Activated CD8-positive, alpha-beta memory T cell treated with anti-CD3 and anti-CD28 coated beads for 4 hours (primary cell): ENCODE data around the gene GRIP2.

ENCODE experiments used
- DNase-seq, 2 donors: peaks; one replicate each; pipeline ENCODE4 v3.0.0-alpha.2; 2020; ENCODE audit warnings: low read depth in 2 of 2

Gene GRIP2

GRCh38 chr3:14467814-14468620 lies 72.1 kb downstream of the GRIP2 start:
- DNase-seq = no peak

DNA sequence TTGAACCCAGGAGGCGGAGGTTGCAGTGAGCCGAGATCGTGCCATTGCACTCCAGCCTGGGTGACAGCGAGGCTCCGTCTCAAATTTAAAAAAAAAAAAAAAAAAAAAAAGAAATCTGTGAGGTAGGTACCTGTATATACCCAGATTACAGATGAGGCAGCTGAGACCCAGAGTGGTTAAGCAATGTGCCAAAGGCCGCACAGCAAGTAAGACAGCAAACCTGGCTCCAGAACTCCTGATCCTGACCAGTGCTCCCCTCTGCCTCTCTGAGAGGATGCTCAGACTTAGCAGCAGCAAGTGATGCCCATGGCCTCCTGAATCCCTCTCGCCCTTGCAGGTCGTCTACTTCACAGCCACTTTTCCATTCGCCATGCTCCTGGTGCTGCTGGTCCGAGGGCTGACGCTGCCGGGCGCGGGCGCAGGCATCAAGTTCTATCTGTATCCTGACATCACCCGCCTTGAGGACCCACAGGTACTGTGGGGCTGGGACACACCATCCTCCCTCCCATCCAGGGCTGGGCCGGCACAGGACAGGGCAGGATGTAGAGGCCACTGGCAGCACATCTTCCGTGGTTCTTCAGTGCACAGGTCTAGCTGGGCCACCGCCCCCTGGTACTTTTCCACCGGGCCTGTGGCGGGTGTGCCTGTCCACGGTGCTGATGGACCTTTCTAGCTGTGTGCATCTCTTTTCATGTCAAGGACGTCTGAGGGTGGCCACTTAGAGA lies 73.8 kb downstream of the GRIP2 start:
- DNase-seq = no peak

- DNase-seq = no peak
Measured at GRCh38 chr3:14465425-14465824, 74.7 kb downstream of the GRIP2 start.

DNA sequence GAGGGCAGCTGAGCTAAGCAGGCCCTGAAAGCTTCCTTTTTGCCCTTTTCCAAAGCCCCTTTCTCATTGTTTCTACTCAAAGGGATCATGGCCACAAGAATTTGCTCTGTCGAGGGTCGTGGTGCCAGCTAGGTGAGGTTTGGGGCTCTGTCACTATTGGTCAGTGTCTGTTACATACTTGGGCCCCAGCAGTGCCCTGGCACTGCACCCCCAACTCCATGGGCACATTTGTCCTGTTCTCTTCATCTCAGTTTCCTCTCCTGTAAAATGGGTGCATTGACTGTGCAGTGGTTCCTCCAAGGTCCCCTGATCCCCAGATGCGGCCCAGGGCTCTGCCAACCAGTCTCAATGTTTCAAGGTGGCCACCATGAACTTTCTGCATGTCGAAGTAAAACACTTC lies 75.6 kb downstream of the GRIP2 start:
- DNase-seq = no peak

DNA sequence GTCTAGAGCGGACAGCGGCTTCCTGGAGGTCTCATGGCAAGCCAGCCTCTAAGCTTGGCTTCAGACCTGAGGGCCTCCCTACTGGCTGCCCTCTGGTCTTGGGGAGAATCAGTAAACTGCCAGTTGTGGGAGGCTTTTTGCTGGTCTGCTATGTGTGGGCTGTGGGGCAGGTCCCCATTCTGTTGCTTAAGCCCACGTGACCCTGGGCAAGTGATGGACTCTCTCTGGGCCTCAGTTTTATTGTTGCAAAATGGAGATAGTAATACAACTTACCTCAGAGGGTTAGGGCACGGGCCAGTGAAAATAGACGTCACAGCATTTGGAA lies 76.0 kb downstream of the GRIP2 start:
- DNase-seq = no peak

DNA sequence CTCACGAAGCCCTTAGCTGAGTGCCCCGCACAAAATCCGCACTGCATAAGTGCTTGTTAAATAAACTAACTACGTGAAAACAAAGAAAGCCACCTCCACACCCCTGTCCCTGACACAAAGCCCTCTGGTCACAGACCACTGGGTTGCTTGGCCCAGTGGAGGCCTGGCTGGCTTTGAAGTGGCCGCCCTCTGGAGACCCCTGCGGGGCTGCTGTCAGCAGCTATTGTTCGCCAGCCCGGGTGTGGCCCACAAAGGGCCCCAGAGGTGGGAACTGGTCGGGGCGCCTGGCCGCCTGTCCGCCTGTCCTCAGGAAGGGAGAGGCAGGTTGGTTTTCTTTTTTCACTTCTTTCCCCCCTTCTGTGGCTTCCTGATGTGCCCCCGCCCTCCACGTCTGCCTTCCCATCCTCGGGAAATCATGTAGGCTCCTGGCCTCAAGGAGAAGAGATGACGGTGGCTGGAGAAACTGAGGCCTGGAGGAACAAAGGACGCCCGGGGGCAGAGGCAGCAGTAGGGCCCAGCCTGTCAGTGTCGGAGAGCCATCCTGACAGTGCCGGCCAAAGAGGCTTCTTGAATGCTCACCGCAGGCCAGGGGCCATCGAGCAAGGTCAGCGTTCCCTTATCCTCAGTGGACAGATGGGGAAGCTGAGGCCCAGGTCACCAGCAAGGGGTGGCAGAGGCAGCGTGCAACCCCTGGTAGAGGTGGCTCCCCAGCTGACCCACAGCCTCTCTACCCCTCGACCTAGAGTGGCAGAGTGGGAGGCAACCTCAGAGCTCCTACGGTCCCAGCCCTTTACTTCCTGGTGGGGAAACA lies 76.6 kb downstream of the GRIP2 start:
- no peak for DNase-seq

DNA sequence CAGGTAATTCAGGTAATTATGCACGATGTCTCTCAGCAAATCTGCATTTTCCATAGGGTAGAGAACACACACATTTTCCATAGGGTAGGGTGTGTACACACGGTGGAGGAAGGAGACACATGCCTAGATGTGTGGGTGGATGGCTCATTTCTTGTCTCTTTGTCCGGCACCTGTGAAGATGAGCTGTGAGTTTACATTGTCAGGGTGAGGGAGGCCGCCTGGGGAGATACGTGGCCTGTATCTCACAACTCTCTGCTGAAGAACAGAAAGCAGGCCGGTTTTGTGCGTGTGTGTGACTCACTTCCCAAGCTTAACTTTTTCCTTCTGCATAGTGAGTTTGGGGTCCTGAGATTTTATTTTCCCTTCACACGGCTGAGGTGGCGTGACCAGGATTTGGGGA lies 77.4 kb downstream of the GRIP2 start:
- no peak for DNase-seq

DNA sequence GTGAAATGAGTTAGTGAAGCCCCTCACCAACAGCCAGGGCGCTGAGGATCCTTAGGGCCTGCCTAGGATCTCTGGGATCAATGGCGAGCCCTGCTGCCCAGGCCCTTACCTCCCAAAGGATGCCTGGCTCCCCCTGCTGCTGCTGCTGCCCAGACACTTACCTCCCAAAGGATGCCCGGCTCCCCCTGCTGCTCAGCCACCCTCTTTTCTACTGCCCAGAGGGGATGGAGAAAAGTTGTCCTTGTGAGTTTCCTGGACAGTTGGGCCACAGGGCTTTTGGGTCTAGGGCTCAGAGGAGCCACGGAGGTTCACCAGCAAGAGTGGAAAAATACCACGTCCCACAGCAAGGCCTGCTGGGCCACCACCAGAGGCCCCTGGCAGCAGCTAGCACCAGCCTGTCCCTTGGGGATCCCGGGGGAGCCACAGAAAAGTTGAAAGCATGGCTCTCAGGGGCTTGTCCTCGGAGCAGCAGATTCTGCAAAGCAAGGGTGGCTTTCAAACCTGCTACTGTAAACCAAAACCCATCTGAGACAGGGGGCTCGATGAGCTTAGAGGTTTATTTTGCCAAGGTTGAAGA lies 78.3 kb downstream of the GRIP2 start:
- DNase-seq = no peak

DNA sequence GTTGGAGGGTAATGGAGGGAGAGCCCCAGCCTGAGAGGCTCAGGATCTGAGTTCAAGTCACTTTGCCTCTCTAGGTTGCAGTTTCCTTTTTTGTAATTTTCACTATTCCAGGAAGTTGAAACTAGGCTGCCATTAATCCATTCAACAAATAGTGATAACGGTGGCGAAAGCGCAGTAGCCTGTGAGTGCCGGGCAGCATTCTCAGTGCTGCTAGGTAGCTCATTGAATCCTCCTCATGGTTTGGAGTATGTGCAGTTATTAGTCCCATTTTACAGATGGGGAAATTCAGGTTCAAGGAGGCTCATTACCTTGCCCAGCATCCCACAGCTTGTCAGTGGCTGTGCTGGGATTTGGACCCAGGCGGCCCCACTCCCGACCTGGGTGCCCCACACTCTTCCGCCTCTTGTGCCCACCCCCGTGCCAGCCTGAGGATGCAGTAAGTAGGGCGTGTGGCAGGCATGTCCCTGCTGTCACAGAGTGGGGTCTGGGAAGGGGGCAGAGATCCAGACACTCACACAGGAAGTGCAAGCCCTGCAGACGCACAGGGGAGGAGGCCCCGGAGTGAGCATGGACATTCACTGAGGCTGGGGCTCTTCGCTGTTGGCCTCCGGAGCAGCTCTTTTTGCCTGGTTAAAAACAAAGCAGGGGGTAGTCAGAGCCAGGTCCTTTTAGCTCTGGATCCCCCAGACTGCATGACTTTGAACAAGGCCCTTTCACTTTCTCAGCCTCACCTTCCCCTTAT lies 79.0 kb downstream of the GRIP2 start:
- DNase-seq = no peak

DNA sequence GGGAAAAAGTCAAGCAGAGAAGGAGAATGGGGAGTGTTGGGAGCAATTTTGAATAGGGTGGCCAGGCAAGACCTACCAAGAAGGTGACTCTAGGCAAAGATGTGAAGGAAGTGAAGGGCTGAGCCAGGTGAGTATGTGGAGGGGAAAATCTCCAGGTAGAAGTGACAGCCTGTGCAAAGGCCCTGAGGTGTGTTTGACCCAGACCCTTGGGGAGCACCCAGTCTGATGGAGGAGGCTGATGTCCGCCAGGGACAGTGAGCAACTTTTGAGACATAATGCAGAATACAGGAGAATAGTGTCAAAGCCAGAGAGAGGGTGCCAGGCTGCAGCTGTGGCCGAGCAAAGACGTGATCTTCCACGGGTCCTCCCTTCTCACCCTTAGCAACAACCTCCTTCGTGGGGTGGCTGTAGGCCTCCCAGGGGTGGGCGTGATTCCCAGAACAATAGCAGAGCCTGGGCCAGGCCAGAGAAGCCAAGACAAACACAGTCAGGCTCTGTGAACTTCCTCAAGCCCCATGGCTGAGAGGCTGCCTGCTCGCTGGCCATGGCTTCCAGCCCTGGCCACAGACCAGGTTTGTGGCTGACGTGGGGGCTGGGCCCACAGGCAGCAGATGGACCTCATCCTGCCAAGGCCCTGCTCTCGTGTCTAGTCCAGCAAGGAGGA lies 79.7 kb downstream of the GRIP2 start:
- DNase-seq = no peak

GRCh38 chr3:14459787-14460186 lies 80.4 kb downstream of the GRIP2 start:
- DNase-seq = no peak

GRCh38 chr3:14459384-14459783 lies 80.8 kb downstream of the GRIP2 start:
- no peak for DNase-seq

GRCh38 chr3:14458434-14459275 lies 81.5 kb downstream of the GRIP2 start:
- DNase-seq = no peak

DNA sequence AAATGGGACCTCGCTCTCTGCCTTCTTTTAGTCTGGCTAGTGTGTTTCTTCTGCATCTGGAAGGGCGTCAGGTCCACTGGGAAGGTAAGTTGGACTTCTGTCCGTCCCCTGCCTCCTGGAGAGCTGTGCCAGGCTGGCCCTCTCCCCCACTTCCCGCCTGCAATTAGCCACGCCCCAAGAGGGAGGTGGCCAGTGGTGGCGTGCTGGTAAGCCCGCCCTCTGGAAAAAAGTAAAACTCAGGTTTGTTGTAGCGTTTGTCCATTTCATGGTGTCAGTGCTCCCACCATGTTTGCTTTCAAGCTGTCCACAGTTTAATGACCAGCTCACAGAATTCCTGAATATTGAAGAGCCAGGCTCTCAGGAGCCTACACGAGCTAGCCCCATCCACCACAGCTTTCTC lies 82.1 kb downstream of the GRIP2 start:
- DNase-seq = no peak

DNA sequence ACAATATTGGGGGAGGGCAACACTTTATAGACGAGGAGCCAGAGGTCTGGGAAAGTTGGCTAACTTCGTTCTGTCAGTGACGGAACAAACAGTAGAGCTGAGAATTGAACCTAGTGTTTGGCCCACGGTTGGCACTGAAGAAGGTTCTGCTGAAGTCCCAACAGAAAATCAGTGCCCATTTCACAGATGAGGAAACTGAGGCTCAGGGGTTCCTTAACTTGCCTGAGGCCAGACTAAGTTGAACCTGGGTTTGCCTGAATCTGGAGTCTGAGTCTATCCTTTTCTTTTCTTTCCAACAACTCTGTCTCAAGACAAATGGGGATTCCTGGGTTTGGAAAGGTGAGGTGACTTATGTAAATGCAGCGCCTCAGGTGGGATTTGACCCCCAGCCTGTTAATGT lies 82.7 kb downstream of the GRIP2 start:
- no peak for DNase-seq

DNA sequence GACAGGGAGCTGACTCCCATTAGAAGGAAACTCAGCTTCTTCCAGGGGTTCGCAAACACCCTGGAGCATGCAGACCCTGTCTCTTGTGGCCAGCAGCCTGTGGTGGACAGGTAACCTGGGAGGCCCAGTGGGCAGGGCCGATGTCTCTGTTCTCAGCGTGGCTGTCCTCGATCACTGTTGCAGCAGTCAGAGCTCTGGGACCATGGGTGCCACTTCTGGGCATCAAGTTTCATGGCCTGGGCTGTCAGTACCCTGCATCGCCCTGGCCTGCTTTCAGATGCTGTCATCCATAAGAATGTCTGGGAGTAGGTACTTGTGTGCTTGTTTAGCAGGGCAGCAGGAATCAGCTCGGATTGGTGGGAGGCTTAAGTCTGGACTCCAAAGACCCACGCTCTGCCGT lies 83.3 kb downstream of the GRIP2 start:
- DNase-seq = no peak

DNA sequence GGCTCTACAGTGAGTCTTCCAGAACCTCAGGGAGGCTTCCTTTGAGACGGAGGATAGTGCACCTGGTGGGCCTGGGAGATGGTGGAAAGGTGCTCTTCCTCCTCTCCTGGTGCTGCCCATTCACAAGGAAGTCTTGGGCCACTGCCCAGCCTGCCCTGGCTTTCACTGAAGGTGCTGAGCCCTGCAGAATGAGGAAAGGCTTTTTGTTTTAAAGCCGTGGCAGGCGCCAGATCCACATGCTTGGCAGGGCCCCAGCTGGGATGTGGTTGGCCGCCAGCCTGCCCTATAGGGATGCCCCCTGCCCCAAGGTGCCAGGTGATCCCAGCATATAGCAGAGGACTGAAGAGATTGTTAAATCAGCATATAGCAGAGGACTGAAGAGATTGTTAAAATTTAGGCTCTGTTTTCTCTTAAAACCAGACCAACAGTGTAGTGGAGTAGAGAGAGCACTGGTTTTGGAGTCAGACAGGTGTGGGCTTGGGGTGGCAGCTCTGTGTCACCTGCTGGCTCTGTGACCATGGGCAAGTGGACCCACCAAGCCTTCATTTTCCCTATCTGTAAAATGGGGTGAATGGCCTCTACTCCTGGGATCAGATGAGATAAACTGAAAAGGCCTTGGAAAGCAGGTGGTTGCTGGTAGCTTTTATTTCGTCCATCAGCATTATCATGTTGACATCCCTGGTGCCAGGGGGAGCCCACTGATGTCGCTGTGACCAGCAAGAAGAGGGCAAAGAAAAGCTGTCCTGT lies 84.4 kb downstream of the GRIP2 start:
- DNase-seq = no peak

DNA sequence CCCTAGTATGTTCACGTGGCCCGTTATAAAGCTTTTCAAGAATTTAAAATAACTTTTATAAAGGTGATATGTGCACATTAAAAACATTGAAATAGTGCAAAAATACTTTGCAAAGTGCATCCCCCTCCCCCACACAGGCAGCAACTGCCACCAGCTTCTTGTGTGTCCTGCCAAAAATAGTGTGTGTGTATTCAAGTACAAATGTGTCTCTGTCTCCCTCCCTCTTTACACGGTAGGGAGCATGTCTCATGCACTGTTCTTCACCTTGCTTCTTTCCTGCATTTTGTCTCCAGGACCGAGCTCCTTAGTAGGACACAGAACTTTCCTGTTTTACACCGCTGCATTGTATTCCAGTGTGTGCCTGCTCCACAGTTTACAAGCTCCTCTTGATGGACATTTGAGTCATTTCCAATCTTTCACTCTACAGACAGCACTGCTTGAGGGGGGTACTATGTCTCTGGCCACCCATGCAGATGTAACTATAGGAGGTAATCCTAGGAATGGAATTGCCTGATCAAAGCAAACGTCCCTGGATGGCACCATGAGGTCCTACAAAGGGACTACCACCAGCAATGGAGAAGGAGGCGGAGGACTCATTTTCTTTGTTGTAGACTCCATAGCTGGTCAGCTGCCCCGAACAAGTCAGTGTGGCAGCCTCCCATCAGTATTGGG lies 85.4 kb downstream of the GRIP2 start:
- no peak for DNase-seq
